ENCODE results near the gene THUMPD1. TPM values are rescaled to one million over a fixed set of nuclear protein-coding genes. Genes with fewer than 3 reads are reported as not detected.

Gene THUMPD1
- total and polyA plus RNA-seq, 11 donors, result 9.8 to 35.5 (median 18.6) TPM

Other genes starting within 250 kb of the THUMPD1 start
- gene ACSM2B, start 165.5 kb downstream of the THUMPD1 start, total RNA-seq, result under 1 TPM in 1 of 9 donors, not detected in 8; 0.14 TPM
- under 1 TPM in 1 of 2 donors, not detected in 1; 0.06 TPM for gene ACSM2B, start 165.5 kb downstream of the THUMPD1 start, polyA plus RNA-seq
- under 1 TPM in 3 of 9 donors, not detected in 6; 0.14 to 0.43 (median 0.18) TPM for gene ACSM1, start 44.1 kb downstream of the THUMPD1 start, total RNA-seq
- under 1 TPM; 0.06 to 0.11 TPM for gene ACSM1, start 44.1 kb downstream of the THUMPD1 start, polyA plus RNA-seq
- 10 to 100 TPM in 1 of 9 donors, 1 to 10 TPM in 8; 2.0 to 22.5 (median 5.0) TPM for gene ACSM3, start 22.2 kb upstream of the THUMPD1 start, total RNA-seq
- 10 to 100 TPM in 1 of 2 donors, 1 to 10 TPM in 1; 3.1 to 13.3 TPM for gene ACSM3, start 22.2 kb upstream of the THUMPD1 start, polyA plus RNA-seq
- 10 to 100 TPM in 6 of 9 donors, 1 to 10 TPM in 3; 5.7 to 15.2 (median 11.9) TPM for gene ERI2, start 64.7 kb upstream of the THUMPD1 start, total RNA-seq
- 1 to 10 TPM; 5.8 to 6.1 TPM for gene ERI2, start 64.7 kb upstream of the THUMPD1 start, polyA plus RNA-seq
- 1 to 10 TPM; 2.8 to 7.5 (median 4.8) TPM for gene REXO5, start 64.7 kb upstream of the THUMPD1 start, total RNA-seq
- 1 to 10 TPM; 1.6 to 3.2 TPM for gene REXO5, start 64.7 kb upstream of the THUMPD1 start, polyA plus RNA-seq
- 10 to 100 TPM in 7 of 9 donors, 1 to 10 TPM in 2; 8.3 to 21.4 (median 11.0) TPM for gene DCUN1D3, start 158.5 kb upstream of the THUMPD1 start, total RNA-seq
- gene DCUN1D3, start 158.5 kb upstream of the THUMPD1 start, polyA plus RNA-seq, result 10 to 100 TPM in 1 of 2 donors, 1 to 10 TPM in 1; 2.6 to 13.4 TPM
- 100 to 1,000 TPM in 2 of 9 donors, 10 to 100 TPM in 7; 40.2 to 124 (median 54.6) TPM for gene LYRM1, start 159.0 kb upstream of the THUMPD1 start, total RNA-seq
- gene LYRM1, start 159.0 kb upstream of the THUMPD1 start, polyA plus RNA-seq, result 10 to 100 TPM; 65.5 to 73.0 TPM

Measured in heart left ventricle (tissue), 11 donors.